ENCODE measurements around the gene GPR18.

GPR18 gene

DNA sequence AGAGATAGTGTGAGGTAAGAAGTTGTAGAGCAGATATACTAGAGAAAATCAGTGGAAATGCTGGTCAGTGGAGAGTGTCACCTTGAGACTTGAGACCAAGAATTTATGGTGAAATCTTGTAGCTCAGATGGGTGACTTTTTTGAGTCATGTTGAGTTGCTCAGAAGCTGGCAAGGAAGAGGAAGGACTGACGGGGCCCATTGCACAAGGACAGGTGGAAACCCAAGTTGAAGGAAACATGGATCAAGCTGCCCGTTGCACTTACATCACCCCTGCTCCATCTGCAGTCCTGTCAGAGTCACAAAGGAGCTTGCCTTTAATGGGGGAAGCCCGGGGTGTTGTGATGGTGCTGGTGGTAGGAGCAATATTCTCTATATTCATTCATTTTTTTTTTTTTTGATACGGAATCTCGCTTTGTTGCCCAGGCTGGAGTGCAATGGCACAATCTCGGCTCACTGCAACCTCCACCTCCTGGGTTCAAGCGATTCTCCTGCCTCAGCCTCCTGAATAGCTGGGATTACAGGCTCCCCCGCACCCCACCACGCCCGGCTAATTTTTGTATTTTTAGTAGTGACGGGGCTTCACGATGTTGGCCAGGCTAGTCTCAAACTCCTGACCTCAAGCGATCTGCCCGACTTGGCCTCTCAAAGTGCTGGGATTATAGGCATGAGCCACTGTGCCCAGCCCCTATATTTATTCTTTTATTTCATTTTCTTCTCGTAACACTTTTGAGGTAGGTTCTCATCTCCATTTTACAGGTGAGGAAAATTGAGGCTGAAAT, 30.1 kb downstream of the GPR18 start:
- Histone ChIP-seq H3K27me3 (ENCODE audit: insufficient read depth, poor library complexity, severe bottlenecking) (no peaks in the 10 kb centered on the region), H3K27ac (replicated peaks) (peak overlapping the region; percentile 43), H3K4me3 (replicated peaks; ENCODE audit: insufficient read depth, low read length) (no peak overlapping the region)
- DNase-seq (ENCODE audit: low read depth in 1 of 2, low spot score in 1 of 2), result peak; percentile 94 to 97
- TF ChIP-seq SPI1 (IDR thresholded peaks at IDR 0.05; ENCODE audit: borderline replicate concordance, low read depth) (peak; percentile 58; the same call in 1 of the 2 replicates), POLR2AphosphoS5 (IDR thresholded peaks at IDR 0.05; ENCODE audit: low read depth) (peak; percentile 93)
- TF ChIP-seq, protein P1, sequence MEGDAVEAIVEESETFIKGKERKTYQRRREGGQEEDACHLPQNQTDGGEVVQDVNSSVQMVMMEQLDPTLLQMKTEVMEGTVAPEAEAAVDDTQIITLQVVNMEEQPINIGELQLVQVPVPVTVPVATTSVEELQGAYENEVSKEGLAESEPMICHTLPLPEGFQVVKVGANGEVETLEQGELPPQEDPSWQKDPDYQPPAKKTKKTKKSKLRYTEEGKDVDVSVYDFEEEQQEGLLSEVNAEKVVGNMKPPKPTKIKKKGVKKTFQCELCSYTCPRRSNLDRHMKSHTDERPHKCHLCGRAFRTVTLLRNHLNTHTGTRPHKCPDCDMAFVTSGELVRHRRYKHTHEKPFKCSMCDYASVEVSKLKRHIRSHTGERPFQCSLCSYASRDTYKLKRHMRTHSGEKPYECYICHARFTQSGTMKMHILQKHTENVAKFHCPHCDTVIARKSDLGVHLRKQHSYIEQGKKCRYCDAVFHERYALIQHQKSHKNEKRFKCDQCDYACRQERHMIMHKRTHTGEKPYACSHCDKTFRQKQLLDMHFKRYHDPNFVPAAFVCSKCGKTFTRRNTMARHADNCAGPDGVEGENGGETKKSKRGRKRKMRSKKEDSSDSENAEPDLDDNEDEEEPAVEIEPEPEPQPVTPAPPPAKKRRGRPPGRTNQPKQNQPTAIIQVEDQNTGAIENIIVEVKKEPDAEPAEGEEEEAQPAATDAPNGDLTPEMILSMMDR (IDR thresholded peaks at IDR 0.05; ENCODE audit: insufficient read depth, low read length), result no peak

DNA sequence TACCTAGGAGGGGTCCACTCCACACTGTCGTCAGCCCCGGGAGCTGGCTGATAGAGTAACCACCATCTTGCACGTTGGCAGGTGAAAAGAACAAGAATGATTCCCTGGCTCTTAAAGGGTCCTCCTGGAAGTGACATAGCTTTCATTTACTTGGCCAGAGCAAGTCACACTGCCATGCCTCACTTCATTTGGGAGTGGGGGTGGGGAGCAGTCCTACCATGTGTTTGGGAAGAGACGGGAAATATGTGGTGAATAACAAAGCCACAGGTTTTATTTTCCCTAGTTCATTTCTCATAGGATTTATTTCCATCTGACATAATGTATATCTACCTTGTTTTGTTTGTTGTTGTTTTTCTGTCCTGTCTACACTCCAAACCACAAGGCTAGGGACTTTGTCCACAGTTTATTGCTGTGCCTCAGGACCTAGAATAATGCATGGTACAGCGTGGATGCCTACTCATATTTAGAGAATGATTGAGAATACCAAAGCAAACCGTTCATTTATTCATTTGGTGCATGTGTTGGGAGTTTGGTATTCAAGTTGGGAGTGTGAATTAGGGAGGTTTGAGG, 30.8 kb downstream of the GPR18 start:
- Histone ChIP-seq H3K27ac (replicated peaks) (peak overlapping the region; percentile 40), H3K4me3 (replicated peaks; ENCODE audit: insufficient read depth, low read length) (no peak overlapping the region), H3K27me3 (ENCODE audit: insufficient read depth, poor library complexity, severe bottlenecking) (no peaks in the 10 kb centered on the region)
- DNase-seq (ENCODE audit: low read depth in 1 of 2, low spot score in 1 of 2), result no peak
- no peak for TF ChIP-seq GABPA (IDR thresholded peaks at IDR 0.05; ENCODE audit: low read depth)
- TF ChIP-seq POLR2AphosphoS5 (IDR thresholded peaks at IDR 0.05; ENCODE audit: low read depth), result no peak
- TF ChIP-seq, protein P1 (IDR thresholded peaks at IDR 0.05; ENCODE audit: insufficient read depth, low read length), result no peak
- TF ChIP-seq SPI1 (IDR thresholded peaks at IDR 0.05; ENCODE audit: borderline replicate concordance, low read depth), result no peak
- TF ChIP-seq, protein P2, sequence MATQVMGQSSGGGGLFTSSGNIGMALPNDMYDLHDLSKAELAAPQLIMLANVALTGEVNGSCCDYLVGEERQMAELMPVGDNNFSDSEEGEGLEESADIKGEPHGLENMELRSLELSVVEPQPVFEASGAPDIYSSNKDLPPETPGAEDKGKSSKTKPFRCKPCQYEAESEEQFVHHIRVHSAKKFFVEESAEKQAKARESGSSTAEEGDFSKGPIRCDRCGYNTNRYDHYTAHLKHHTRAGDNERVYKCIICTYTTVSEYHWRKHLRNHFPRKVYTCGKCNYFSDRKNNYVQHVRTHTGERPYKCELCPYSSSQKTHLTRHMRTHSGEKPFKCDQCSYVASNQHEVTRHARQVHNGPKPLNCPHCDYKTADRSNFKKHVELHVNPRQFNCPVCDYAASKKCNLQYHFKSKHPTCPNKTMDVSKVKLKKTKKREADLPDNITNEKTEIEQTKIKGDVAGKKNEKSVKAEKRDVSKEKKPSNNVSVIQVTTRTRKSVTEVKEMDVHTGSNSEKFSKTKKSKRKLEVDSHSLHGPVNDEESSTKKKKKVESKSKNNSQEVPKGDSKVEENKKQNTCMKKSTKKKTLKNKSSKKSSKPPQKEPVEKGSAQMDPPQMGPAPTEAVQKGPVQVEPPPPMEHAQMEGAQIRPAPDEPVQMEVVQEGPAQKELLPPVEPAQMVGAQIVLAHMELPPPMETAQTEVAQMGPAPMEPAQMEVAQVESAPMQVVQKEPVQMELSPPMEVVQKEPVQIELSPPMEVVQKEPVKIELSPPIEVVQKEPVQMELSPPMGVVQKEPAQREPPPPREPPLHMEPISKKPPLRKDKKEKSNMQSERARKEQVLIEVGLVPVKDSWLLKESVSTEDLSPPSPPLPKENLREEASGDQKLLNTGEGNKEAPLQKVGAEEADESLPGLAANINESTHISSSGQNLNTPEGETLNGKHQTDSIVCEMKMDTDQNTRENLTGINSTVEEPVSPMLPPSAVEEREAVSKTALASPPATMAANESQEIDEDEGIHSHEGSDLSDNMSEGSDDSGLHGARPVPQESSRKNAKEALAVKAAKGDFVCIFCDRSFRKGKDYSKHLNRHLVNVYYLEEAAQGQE (IDR thresholded peaks at IDR 0.05; ENCODE audit: insufficient replicate concordance, low read depth), result no peak

DNA sequence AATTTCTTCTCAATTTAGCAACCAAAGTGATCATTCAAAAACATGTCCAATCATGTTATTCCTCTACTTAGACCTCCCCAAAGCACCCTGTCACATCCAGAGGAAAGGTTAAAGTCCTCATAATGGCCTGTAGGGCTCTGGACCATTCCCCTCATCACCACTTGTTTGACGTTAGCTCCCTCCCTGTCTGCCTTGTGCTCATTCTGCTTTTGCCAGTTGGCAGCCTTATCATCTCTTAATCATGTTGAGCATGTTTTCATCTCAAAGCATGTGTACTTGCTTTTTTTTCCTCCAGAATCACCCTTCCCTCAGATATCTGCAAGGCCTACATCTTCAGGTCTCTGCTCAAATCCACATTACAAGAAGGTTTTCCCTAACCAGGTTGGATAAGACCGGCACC, 31.7 kb downstream of the GPR18 start:
- Histone ChIP-seq H3K27ac (replicated peaks) (peak overlapping the region; percentile 6; the same call in 1 of the 2 replicates), H3K4me3 (replicated peaks; ENCODE audit: insufficient read depth, low read length) (no peak overlapping the region), H3K27me3 (ENCODE audit: insufficient read depth, poor library complexity, severe bottlenecking) (no peaks in the 10 kb centered on the region)
- TF ChIP-seq, protein P1 (IDR thresholded peaks at IDR 0.05; ENCODE audit: insufficient read depth, low read length), result no peak
- TF ChIP-seq, protein P2 (IDR thresholded peaks at IDR 0.05; ENCODE audit: insufficient replicate concordance, low read depth), result no peak
- TF ChIP-seq POLR2AphosphoS5 (IDR thresholded peaks at IDR 0.05; ENCODE audit: low read depth) (no peak), GABPA (IDR thresholded peaks at IDR 0.05; ENCODE audit: low read depth) (no peak)
- DNase-seq (ENCODE audit: low read depth in 1 of 2, low spot score in 1 of 2), result no peak
